OCI-LY3 (cell line): ENCODE data around the gene PARD3.

Experiments
- H2AFZ ChIP-seq: fragments of 200-600, 300-600 bp; shearing (Covaris generic); 2 replicates; pipeline ENCODE4 v1.6.0; 2014; ENCODE audit warnings: antibody characterized with exemption, low read depth, low read length
- H3K27ac ChIP-seq: fragments of 200-600, 300-600 bp; sonication (generic); 2 replicates; pipeline ENCODE4 v1.5.1; 2014; ENCODE audit warnings: mild to moderate bottlenecking, low read length, moderate library complexity, mixed read lengths
- H3K27me3 ChIP-seq: fragments of 200-600, 300-600 bp; sonication (generic); 2 replicates; pipeline ENCODE4 v1.6.1; 2014; ENCODE audit warnings: low read depth, low read length, mixed read lengths
- H3K36me3 ChIP-seq: fragments of 200-600, 300-600 bp; sonication (generic); replicated peaks from 2 replicates; pipeline ENCODE3; 2014; ENCODE audit warnings: low read depth, low read length, mixed read lengths
- H3K4me1 ChIP-seq: fragments of 300-600, 200-600 bp; sonication (generic); 2 replicates; pipeline ENCODE4 v1.6.1; 2014; ENCODE audit warnings: low read length, mixed read lengths
- H3K4me2 ChIP-seq: fragments of 200-600, 300-600 bp; sonication (generic); 2 replicates; pipeline ENCODE4 v1.6.1; 2014; ENCODE audit warnings: low read length, mixed read lengths
- H3K4me3 ChIP-seq: fragments of 300-600, 200-600 bp; sonication (generic); 2 replicates; pipeline ENCODE4 v1.5.1; 2014; ENCODE audit warnings: antibody characterized with exemption, mild to moderate bottlenecking, low read length, moderate library complexity
- H3K79me2 ChIP-seq: fragments of 300-600, 200-600 bp; shearing (Covaris generic); 2 replicates; pipeline ENCODE4 v1.6.1; 2014; ENCODE audit warnings: mild to moderate bottlenecking, low read length, mixed read lengths
- H3K9ac ChIP-seq: fragments of 300-600, 200-600 bp; shearing (Covaris generic); 2 replicates; pipeline ENCODE4 v1.6.0; 2014; ENCODE audit warnings: mild to moderate bottlenecking, low read length, moderate library complexity
- H3K9me3 ChIP-seq: fragments of 200-600, 300-600 bp; shearing (Covaris generic); 2 replicates; pipeline ENCODE4 v1.6.1; 2014; ENCODE audit warnings: low read length, mixed read lengths; ENCODE audit not compliant: insufficient read depth
- H4K20me1 ChIP-seq: fragments of 200-600, 300-600 bp; sonication (generic); 2 replicates; pipeline ENCODE4 v1.6.1; 2016; ENCODE audit warnings: low read length, mixed read lengths; ENCODE audit not compliant: insufficient read depth
- CTCF ChIP-seq: fragments of 200-600, 300-600 bp; sonication (generic); IDR thresholded peaks from 2 replicates; pipeline ENCODE4 v1.5.1; 2014; ENCODE audit warnings: antibody characterized with exemption, low read length, low read depth
- EZH2phosphoT487 ChIP-seq: fragments of 200-600 bp; shearing (Covaris generic); IDR thresholded peaks from 2 replicates; pipeline ENCODE4 v1.6.1; 2018; ENCODE audit warnings: antibody characterized with exemption, mixed run types, low read depth

Gene PARD3

GRCh38 chr10:34286136-34286739 is 528.9 kb downstream of the PARD3 start:
- Histone ChIP-seq H3K9ac (no peak overlapping the region), H3K36me3 (no peaks in the 10 kb centered on the region), H3K4me1 (no peaks in the 10 kb centered on the region), H3K27me3 (no peaks in the 10 kb centered on the region), H3K79me2 (no peaks in the 10 kb centered on the region), H2AFZ (no peak overlapping the region), H4K20me1 (no peaks in the 10 kb centered on the region), H3K27ac (no peak overlapping the region), H3K4me2 (no peak overlapping the region), H3K4me3 (no peak overlapping the region), H3K9me3 (no peaks in the 10 kb centered on the region)
- no peak for TF ChIP-seq CTCF
- no peak for TF ChIP-seq EZH2phosphoT487

GRCh38 chr10:34281661-34282582 is 533.2 kb downstream of the PARD3 start:
- no peaks in the 10 kb centered on the region for H3K4me1 ChIP-seq

GRCh38 chr10:34280599-34281374 is 534.3 kb downstream of the PARD3 start:
- H3K9me3 ChIP-seq: no peaks in the 10 kb centered on the region
- no peak overlapping the region for H3K9ac ChIP-seq
- H3K27ac ChIP-seq: no peak overlapping the region
- no peak overlapping the region for H3K4me2 ChIP-seq
- TF ChIP-seq CTCF (no peak), EZH2phosphoT487 (no peak)
- no peaks in the 10 kb centered on the region for H4K20me1 ChIP-seq
- H3K4me1 ChIP-seq: no peaks in the 10 kb centered on the region
- H3K79me2 ChIP-seq: no peaks in the 10 kb centered on the region
- no peaks in the 10 kb centered on the region for H3K36me3 ChIP-seq
- H2AFZ ChIP-seq: no peak overlapping the region
- no peaks in the 10 kb centered on the region for H3K27me3 ChIP-seq
- H3K4me3 ChIP-seq: no peak overlapping the region

More at GRCh38 chr10:34281661-34282582, 533.2 kb downstream of the PARD3 start:
- no peaks in the 10 kb centered on the region for H3K36me3 ChIP-seq
- no peaks in the 10 kb centered on the region for H4K20me1 ChIP-seq
- no peaks in the 10 kb centered on the region for H3K79me2 ChIP-seq
- H3K9ac ChIP-seq: no peak overlapping the region
- no peak overlapping the region for H2AFZ ChIP-seq
- no peak overlapping the region for H3K27ac ChIP-seq
- TF ChIP-seq EZH2phosphoT487 (no peak), CTCF (no peak)
- H3K4me3 ChIP-seq: no peak overlapping the region
- no peaks in the 10 kb centered on the region for H3K27me3 ChIP-seq
- no peaks in the 10 kb centered on the region for H3K9me3 ChIP-seq
- no peak overlapping the region for H3K4me2 ChIP-seq
